Naive thymus-derived CD4-positive, alpha-beta T cell (primary cell): Measurements from ENCODE around the gene EVPL. TPM values are rescaled to one million over a fixed set of nuclear protein-coding genes. Genes with fewer than 3 reads are reported as not detected.
"Not testable (repeated sequence)": the region's sequence is repeated elsewhere in the genome, so short reads cannot be mapped to it uniquely, and the experiment has no call there.

Experiments
- ATAC-seq: fragments of 150-1000 bp; cut with Tn5 transposase; 2 replicates; pipeline ENCODE4 v1.10.0; 2021; ENCODE audit warnings: mild to moderate bottlenecking, moderate library complexity
- CTCF ChIA-PET: fragments of 350-600 bp; sonication (Branson Sonifier 250); formaldehyde crosslinking; loops from one replicate; lab custom pipeline; 2021; ENCODE audit warnings: antibody characterized with exemption; lab: Charles Lee
- POLR2A ChIA-PET: fragments of 350-600 bp; sonication (Branson Sonifier 250); formaldehyde crosslinking; loops from one replicate; lab custom pipeline; 2021; ENCODE audit warnings: antibody characterized with exemption, inconsistent platforms; lab: Charles Lee
- DNase-seq, 9 donors: peaks; one replicate each; pipeline versions ENCODE4 v3.0.0 to v3.0.0-alpha.2; 2020 to 2022; ENCODE audit warnings: mixed read lengths in 1 of 9
- H3K27ac ChIP-seq: one replicate; pipeline ENCODE4 v1.7.0; 2013; ENCODE audit warnings: mild to moderate bottlenecking, low read depth, low read length, moderate library complexity
- H3K27me3 ChIP-seq, 2 donors: one replicate each; pipeline ENCODE4 v1.7.0; 2013; ENCODE audit warnings: low read length in 2 of 2, mild to moderate bottlenecking in 2 of 2, moderate library complexity in 2 of 2; ENCODE audit not compliant: control insufficient read depth in 2 of 2, insufficient read depth in 2 of 2
- H3K36me3 ChIP-seq, 3 experiments: 1 replicate in 2 of 3; 2 replicates in 1 of 3; pipeline ENCODE4 v1.7.0; 2013; ENCODE audit warnings: low read length in 3 of 3, mild to moderate bottlenecking in 3 of 3, moderate library complexity in 1 of 3; ENCODE audit not compliant: insufficient read depth in 3 of 3, control insufficient read depth in 2 of 3
- H3K4me1 ChIP-seq, 2 donors: one replicate each; pipeline ENCODE4 v1.7.0; 2013; ENCODE audit warnings: low read length in 2 of 2, mild to moderate bottlenecking in 2 of 2, moderate library complexity in 1 of 2; ENCODE audit not compliant: control insufficient read depth in 2 of 2, insufficient read depth in 2 of 2
- H3K4me3 ChIP-seq: 2 replicates; pipeline ENCODE4 v1.7.0; 2013; ENCODE audit warnings: mild to moderate bottlenecking, low read length
- H3K9me3 ChIP-seq, 3 experiments: 1 replicate in 2 of 3; 2 replicates in 1 of 3; pipeline ENCODE4 v1.7.0; 2013; ENCODE audit warnings: low read length in 3 of 3; ENCODE audit not compliant: control insufficient read depth in 2 of 3
- H3K27ac Mint-ChIP-seq, 9 donors: one replicate each; pipeline ENCODE4 v1.8.0; 2020 to 2022; ENCODE audit warnings: mixed read lengths in 9 of 9, mild to moderate bottlenecking in 8 of 9, moderate library complexity in 5 of 9, inconsistent platforms in 2 of 9
- H3K27me3 Mint-ChIP-seq, 5 donors: one replicate each; pipeline ENCODE4 v1.8.0; 2021 to 2022; ENCODE audit warnings: mixed read lengths in 5 of 5, mild to moderate bottlenecking in 1 of 5
- H3K36me3 Mint-ChIP-seq, 5 donors: one replicate each; pipeline ENCODE4 v1.8.0; 2020 to 2022; ENCODE audit warnings: mixed read lengths in 5 of 5, mild to moderate bottlenecking in 3 of 5, inconsistent platforms in 1 of 5
- H3K4me1 Mint-ChIP-seq, 7 donors: one replicate each; pipeline ENCODE4 v1.8.0; 2020 to 2022; ENCODE audit warnings: mixed read lengths in 7 of 7, mild to moderate bottlenecking in 3 of 7, inconsistent platforms in 1 of 7
- H3K4me3 Mint-ChIP-seq, 10 donors: one replicate each; pipeline ENCODE4 v1.8.0; 2020 to 2022; ENCODE audit warnings: mild to moderate bottlenecking in 10 of 10, mixed read lengths in 10 of 10, moderate library complexity in 6 of 10, inconsistent platforms in 2 of 10
- H3K9me3 Mint-ChIP-seq, 11 donors: one replicate each; pipeline ENCODE4 v1.8.0; 2020 to 2022; ENCODE audit warnings: mixed read lengths in 11 of 11, mild to moderate bottlenecking in 4 of 11, inconsistent platforms in 1 of 11, moderate library complexity in 1 of 11
- intact Hi-C, 2 donors: fragments of 100-400 bp; cut with micrococcal nuclease; formaldehyde crosslinking; loops; one replicate each; pipeline ENCODE4 v1.15.1; 2023
- polyA plus RNA-seq, 2 donors: library from polyadenylated mRNA; unstranded; fragments of 300-500 nt; fragmentation: Illumina TruSeq; gene quantifications; one replicate each; pipeline ENCODE4 v1.2.3, GENCODE V29; 2021
- total RNA-seq, 6 experiments: library from RNA in 5 of 6; stranded (reverse) in 5 of 6; gene quantifications; 1 replicate in 5 of 6; 2 replicates in 1 of 6; pipeline ENCODE4 v1.2.3 and lab custom pipeline; 2021 to 2026

Gene EVPL
- total and polyA plus RNA-seq, 7 experiments from 2014 or later, result 0.07 to 2.7 (median 0.36) TPM; not detected in 1

- H3K4me3 ChIP-seq, DNase-seq, H3K27me3 Mint-ChIP-seq, H3K27me3 ChIP-seq, intact Hi-C loops, H3K27ac ChIP-seq, ATAC-seq, H3K4me1 Mint-ChIP-seq, H3K4me3 Mint-ChIP-seq, H3K4me1 ChIP-seq, CTCF ChIA-PET, H3K9me3 Mint-ChIP-seq, H3K9me3 ChIP-seq: not testable (repeated sequence)
- peaks cover 23 to 96% (median 47%) of the 10 kb centered on the region in 3 experiments for H3K36me3 ChIP-seq
- peak overlapping the region in 2 of 9 donors; percentile 17 to 49 for H3K27ac Mint-ChIP-seq
- POLR2A ChIA-PET, result interaction anchor here (1.1 kb wide), 1 partner anchor 9 kb away, joined by 3 read pairs; no protein-coding TSS in a partner anchor
- H3K36me3 Mint-ChIP-seq, result peaks cover 9 to 71% (median 26%) of the 10 kb centered on the region in 5 donors
Observed at GRCh38 chr17:76042868-76043267, 15.8 kb upstream of the EVPL start.

DNA sequence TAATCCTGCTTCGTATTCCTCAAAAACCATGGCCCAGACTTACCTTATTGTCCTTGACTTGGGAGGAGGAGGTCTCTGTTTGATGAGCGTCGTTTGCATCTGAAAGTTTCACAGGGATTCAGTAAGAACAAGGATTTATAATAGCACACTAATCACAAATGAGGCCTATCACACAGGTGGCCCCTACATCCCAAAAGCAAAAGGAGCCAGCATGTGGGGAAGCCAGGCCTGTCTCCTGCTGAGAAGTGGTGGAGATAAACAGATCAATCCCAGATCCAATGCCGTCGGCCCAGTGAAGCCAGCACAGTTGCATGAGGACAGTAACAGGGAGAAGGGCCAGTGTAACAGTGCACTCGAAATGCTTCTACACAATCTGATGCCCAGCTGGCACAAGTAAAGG lies 13.3 kb upstream of the EVPL start:
- intact Hi-C loops, result no loop called here
- peaks cover 24 to 78% (median 38%) of the 10 kb centered on the region in 3 experiments for H3K36me3 ChIP-seq
- no peak overlapping the region for H3K27ac ChIP-seq
- H3K9me3 ChIP-seq, result no peaks in the 10 kb centered on the region
- Mint-ChIP-seq H3K9me3 (no peaks in the 10 kb centered on the region), H3K27me3 (no peaks in the 10 kb centered on the region), H3K4me1 (peaks cover 0 to 10% (median 2%) of the 10 kb centered on the region in 7 donors), H3K36me3 (peaks cover 7 to 62% (median 24%) of the 10 kb centered on the region in 5 donors), H3K4me3 (no peak overlapping the region), H3K27ac (peak overlapping the region in 3 of 9 donors; percentile 34 to 65 (median 51))
- ChIA-PET POLR2A (interaction anchor here (0.8 kb wide), 1 partner anchor 11 kb away, joined by 3 read pairs; no protein-coding TSS in a partner anchor), CTCF (interaction anchor here (1.0 to 2.2 kb wide), 3 partner anchors 21 to 26 kb away, joined by 3 to 7 read pairs (median 4); no protein-coding TSS in a partner anchor)
- no peak overlapping the region for H3K4me3 ChIP-seq
- ATAC-seq (no peak), DNase-seq (no peak)
- H3K4me1 ChIP-seq, result no peaks in the 10 kb centered on the region
- H3K27me3 ChIP-seq, result no peaks in the 10 kb centered on the region

- DNase-seq (no peak), ATAC-seq (no peak)
- Histone ChIP-seq H3K27ac (no peak overlapping the region), H3K4me3 (no peak overlapping the region), H3K36me3 (peaks cover 23 to 66% (median 26%) of the 10 kb centered on the region in 3 experiments), H3K27me3 (no peaks in the 10 kb centered on the region), H3K9me3 (no peaks in the 10 kb centered on the region), H3K4me1 (no peaks in the 10 kb centered on the region)
- ChIA-PET POLR2A (no interaction called here), CTCF (interaction anchor here (1.2 kb wide), 1 partner anchor 25 kb away, joined by 4 read pairs; no protein-coding TSS in a partner anchor)
- peaks cover 7 to 50% (median 19%) of the 10 kb centered on the region in 5 donors for H3K36me3 Mint-ChIP-seq
- no peaks in the 10 kb centered on the region for H3K27me3 Mint-ChIP-seq
- no peaks in the 10 kb centered on the region for H3K9me3 Mint-ChIP-seq
- intact Hi-C loops, result no loop called here
- no peak overlapping the region for H3K4me3 Mint-ChIP-seq
- peaks cover 0 to 17% (median 7%) of the 10 kb centered on the region in 7 donors for H3K4me1 Mint-ChIP-seq
- H3K27ac Mint-ChIP-seq, result peak overlapping the region in 4 of 9 donors; percentile 6 to 64 (median 44)
Observed at GRCh38 chr17:76039121-76039520, 12.0 kb upstream of the EVPL start.

DNA sequence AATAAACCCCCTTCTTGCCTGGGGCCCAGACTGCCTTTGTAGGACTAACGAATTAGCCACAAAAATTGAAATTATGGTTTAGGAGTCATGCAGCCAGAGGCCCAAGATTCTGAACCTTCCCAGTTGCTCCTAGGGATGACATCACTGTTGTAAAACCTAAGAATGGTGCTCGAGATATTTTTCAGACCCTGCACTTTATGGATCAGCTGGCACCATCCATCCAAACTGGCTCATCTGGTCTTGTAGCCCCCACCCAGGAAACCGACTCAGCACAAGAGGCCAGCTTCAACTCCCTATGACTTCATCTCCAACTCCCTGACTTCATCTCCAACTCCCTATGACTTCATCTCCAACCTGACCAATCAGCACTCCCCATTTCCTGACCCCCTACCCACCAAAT lies 10.9 kb upstream of the EVPL start:
- H3K4me3 ChIP-seq, result no peak overlapping the region
- DNase-seq (no peak), ATAC-seq (no peak)
- no peak overlapping the region for H3K27ac ChIP-seq
- Mint-ChIP-seq H3K27ac (peak overlapping the region in 5 of 9 donors; percentile 47 to 77 (median 62)), H3K36me3 (peaks cover 6 to 39% (median 15%) of the 10 kb centered on the region in 5 donors), H3K4me3 (no peak overlapping the region), H3K27me3 (no peaks in the 10 kb centered on the region), H3K9me3 (no peaks in the 10 kb centered on the region), H3K4me1 (peaks cover 0 to 21% (median 12%) of the 10 kb centered on the region in 7 donors)
- H3K27me3 ChIP-seq, result no peaks in the 10 kb centered on the region
- peaks cover 13 to 55% (median 23%) of the 10 kb centered on the region in 3 experiments for H3K36me3 ChIP-seq
- intact Hi-C loops, result no loop called here
- H3K4me1 ChIP-seq, result no peaks in the 10 kb centered on the region
- no peaks in the 10 kb centered on the region for H3K9me3 ChIP-seq
- CTCF ChIA-PET, result interaction anchor here (0.7 kb wide), 1 partner anchor 470 kb away, joined by 3 read pairs; no protein-coding TSS in a partner anchor
- POLR2A ChIA-PET, result no interaction called here

GRCh38 chr17:76036497-76037261 lies 9.6 kb upstream of the EVPL start:
- Mint-ChIP-seq H3K27me3 (no peaks in the 10 kb centered on the region), H3K4me1 (peaks cover 0 to 21% (median 12%) of the 10 kb centered on the region in 7 donors), H3K9me3 (no peaks in the 10 kb centered on the region), H3K27ac (peak overlapping the region in 8 of 9 donors; percentile 9 to 80 (median 63)), H3K36me3 (peaks cover 6 to 32% (median 15%) of the 10 kb centered on the region in 5 donors), H3K4me3 (no peak overlapping the region)
- DNase-seq (no peak), ATAC-seq (no peak)
- CTCF ChIA-PET, result interaction anchor here (0.6 kb wide), 1 partner anchor 150 kb away, joined by 5 read pairs; no protein-coding TSS in a partner anchor
- no peak overlapping the region for H3K4me3 ChIP-seq
- intact Hi-C loops, result no loop called here
- H3K4me1 ChIP-seq, result no peaks in the 10 kb centered on the region
- no peaks in the 10 kb centered on the region for H3K27me3 ChIP-seq
- no peak overlapping the region for H3K27ac ChIP-seq
- peaks cover 9 to 41% (median 23%) of the 10 kb centered on the region in 3 experiments for H3K36me3 ChIP-seq
- POLR2A ChIA-PET, result interaction anchor here (1.5 kb wide), 1 partner anchor 14 kb away, joined by 3 read pairs; no protein-coding TSS in a partner anchor
- no peaks in the 10 kb centered on the region for H3K9me3 ChIP-seq

- peak overlapping the region in 7 of 9 donors; percentile 8 to 92 (median 51) for H3K27ac Mint-ChIP-seq
- H3K9me3 Mint-ChIP-seq, result no peaks in the 10 kb centered on the region
- Histone ChIP-seq H3K9me3 (no peaks in the 10 kb centered on the region), H3K27me3 (no peaks in the 10 kb centered on the region), H3K4me3 (no peak overlapping the region), H3K36me3 (peaks cover 6 to 21% (median 7%) of the 10 kb centered on the region in 3 experiments), H3K4me1 (peaks cover 2 to 7% of the 10 kb centered on the region in 2 donors), H3K27ac (no peak overlapping the region)
- ChIA-PET POLR2A (interaction anchor here (0.9 to 1.3 kb wide), 2 partner anchors 8 to 29 kb away, joined by 3 to 4 read pairs; no protein-coding TSS in a partner anchor), CTCF (interaction anchor here (0.6 to 1.6 kb wide), 3 partner anchors 12 to 73 kb away, joined by 3 to 6 read pairs (median 4); no protein-coding TSS in a partner anchor)
- H3K4me3 Mint-ChIP-seq, result no peak overlapping the region
- H3K36me3 Mint-ChIP-seq, result peaks cover 0 to 16% (median 10%) of the 10 kb centered on the region in 5 donors
- intact Hi-C loops, result no loop called here
- ATAC-seq, result no peak
- no peaks in the 10 kb centered on the region for H3K27me3 Mint-ChIP-seq
- H3K4me1 Mint-ChIP-seq, result peaks cover 3 to 29% (median 19%) of the 10 kb centered on the region in 7 donors
- DNase-seq, result no peak
Observed at GRCh38 chr17:76034428-76035350, 7.6 kb upstream of the EVPL start.
